ENCODE data around the gene MYBBP1A. TPM values are rescaled to one million over a fixed set of nuclear protein-coding genes. Genes with fewer than 3 reads are reported as not detected.
"Not testable (repeated sequence)": the region's sequence is repeated elsewhere in the genome, so short reads cannot be mapped to it uniquely, and the experiment has no call there.

MYBBP1A gene
- total RNA-seq, 2 experiments from 2014 or later: 72.4 to 94.3 TPM

GRCh38 chr17:4594931-4595684, 39.9 kb upstream of the MYBBP1A start:
- CTCF ChIA-PET: interaction anchor here (1.1 to 1.5 kb wide), 3 partner anchors 29 to 30 kb away, joined by 3 to 5 read pairs (median 3); no protein-coding TSS in a partner anchor
- H3K27ac Mint-ChIP-seq: peak overlapping the region; percentile 32
- H3K9me3 Mint-ChIP-seq (ENCODE audit: low read depth): no peaks in the 10 kb centered on the region
- H3K36me3 Mint-ChIP-seq: no peaks in the 10 kb centered on the region
- DNase-seq (peak; percentile 59), ATAC-seq (peak; percentile 80)
- no peak overlapping the region for H3K4me3 Mint-ChIP-seq
- H3K4me1 Mint-ChIP-seq: peaks cover 4% of the 10 kb centered on the region
- peaks cover 14% of the 10 kb centered on the region for H3K27me3 Mint-ChIP-seq

DNA sequence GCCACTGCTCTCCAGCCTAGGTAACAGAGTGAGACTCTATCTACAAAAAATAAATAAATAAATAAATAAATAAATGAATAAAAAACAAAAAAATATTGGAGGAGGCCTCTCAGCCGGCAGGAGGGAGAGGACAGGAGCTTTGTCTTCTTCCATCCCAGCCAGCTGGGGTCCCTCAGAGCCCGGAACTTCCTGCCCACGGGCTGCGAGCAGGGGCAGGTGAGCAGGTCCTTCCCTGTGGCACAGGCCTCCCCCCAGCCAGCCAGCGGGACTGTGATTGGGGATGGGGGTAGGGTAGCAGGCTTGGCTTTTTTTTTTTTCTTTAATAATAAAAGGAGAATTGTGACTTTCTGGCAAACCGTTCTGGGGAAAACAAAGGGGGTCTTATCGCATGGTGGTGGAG, 39.2 kb upstream of the MYBBP1A start:
- Mint-ChIP-seq H3K27me3 (peaks cover 14% of the 10 kb centered on the region), H3K9me3 (ENCODE audit: low read depth) (no peaks in the 10 kb centered on the region), H3K4me3 (no peak overlapping the region), H3K27ac (no peak overlapping the region), H3K36me3 (no peaks in the 10 kb centered on the region), H3K4me1 (peaks cover 4% of the 10 kb centered on the region)
- ATAC-seq (no peak), DNase-seq (no peak)
- CTCF ChIA-PET: interaction anchor here (1.1 to 1.5 kb wide), 3 partner anchors 28 to 31 kb away, joined by 3 to 5 read pairs (median 3); no protein-coding TSS in a partner anchor

DNA sequence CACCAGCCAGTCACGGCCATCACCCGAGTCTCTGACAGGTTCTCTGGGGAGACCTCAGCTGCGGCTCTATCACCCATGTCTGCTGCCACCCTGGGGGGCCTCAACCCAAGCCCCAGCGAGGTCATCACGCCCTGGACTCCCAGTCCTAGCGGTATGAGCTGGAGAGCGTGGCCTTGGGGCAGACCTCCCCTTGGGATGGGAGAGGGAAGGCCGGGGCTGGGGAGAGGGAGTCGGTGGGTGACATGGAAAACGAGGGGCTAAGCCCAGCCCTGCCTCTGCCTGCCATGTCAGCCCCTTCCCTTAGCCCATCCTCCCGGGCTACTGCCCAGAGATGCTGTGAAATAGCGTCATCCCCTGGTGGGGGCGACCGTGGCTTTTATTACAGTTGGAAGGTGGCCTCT, 37.8 kb upstream of the MYBBP1A start:
- no peak for DNase-seq

GRCh38 chr17:4592240-4593005, 37.2 kb upstream of the MYBBP1A start:
- peaks cover 4% of the 10 kb centered on the region for H3K4me1 Mint-ChIP-seq
- H3K9me3 Mint-ChIP-seq (ENCODE audit: low read depth): no peaks in the 10 kb centered on the region
- no peaks in the 10 kb centered on the region for H3K36me3 Mint-ChIP-seq
- H3K27me3 Mint-ChIP-seq: peaks cover 13% of the 10 kb centered on the region
- no peak overlapping the region for H3K4me3 Mint-ChIP-seq
- ATAC-seq: no peak
- CTCF ChIA-PET: no interaction called here
- DNase-seq: no peak
- no peak overlapping the region for H3K27ac Mint-ChIP-seq

More for the DNA sequence above, 37.8 kb upstream of the MYBBP1A start:
- CTCF ChIA-PET: no interaction called here
- Mint-ChIP-seq H3K36me3 (no peaks in the 10 kb centered on the region), H3K4me3 (no peak overlapping the region), H3K27me3 (peaks cover 11% of the 10 kb centered on the region), H3K27ac (no peak overlapping the region), H3K9me3 (ENCODE audit: low read depth) (no peaks in the 10 kb centered on the region), H3K4me1 (peaks cover 4% of the 10 kb centered on the region)
- ATAC-seq: no peak

GRCh38 chr17:4591529-4591928, 36.3 kb upstream of the MYBBP1A start:
- no peak for ATAC-seq
- Mint-ChIP-seq H3K36me3 (no peaks in the 10 kb centered on the region), H3K9me3 (ENCODE audit: low read depth) (no peaks in the 10 kb centered on the region), H3K4me3 (no peak overlapping the region), H3K27ac (no peak overlapping the region), H3K4me1 (peaks cover 4% of the 10 kb centered on the region), H3K27me3 (peaks cover 21% of the 10 kb centered on the region)
- no peak for DNase-seq
- CTCF ChIA-PET: interaction anchor here (1.7 kb wide), 1 partner anchor 24 kb away, joined by 5 read pairs; no protein-coding TSS in a partner anchor

GRCh38 chr17:4590981-4591453, 35.8 kb upstream of the MYBBP1A start:
- no peak for ATAC-seq
- CTCF ChIA-PET: interaction anchor here (1.7 kb wide), 1 partner anchor 23 kb away, joined by 5 read pairs; no protein-coding TSS in a partner anchor
- peaks cover 26% of the 10 kb centered on the region for H3K27me3 Mint-ChIP-seq

DNA sequence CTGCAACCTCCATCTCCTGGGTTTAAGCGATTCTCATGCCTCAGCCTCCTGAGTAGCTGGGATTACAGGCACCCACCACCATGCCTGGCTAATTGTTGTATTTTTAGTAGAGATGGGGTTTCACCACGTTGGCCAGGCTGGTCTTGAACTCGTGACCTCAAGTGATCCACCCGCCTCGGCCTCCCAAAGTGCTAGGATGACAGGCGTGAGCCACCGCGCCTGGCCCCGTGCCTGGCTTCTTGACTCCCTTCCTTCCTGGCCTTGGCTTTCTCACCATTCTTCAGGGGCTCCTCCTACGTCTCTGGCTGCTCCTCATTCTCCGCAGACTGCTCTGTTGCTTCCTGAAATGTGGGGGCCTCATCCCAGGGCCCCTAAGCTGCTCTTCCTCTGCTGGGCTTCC, 34.9 kb upstream of the MYBBP1A start:
- not testable (repeated sequence) for H3K4me3 Mint-ChIP-seq; H3K27ac Mint-ChIP-seq; H3K9me3 Mint-ChIP-seq (ENCODE audit: low read depth); ATAC-seq; DNase-seq; H3K4me1 Mint-ChIP-seq; H3K36me3 Mint-ChIP-seq
- CTCF ChIA-PET: interaction anchor here (1.7 kb wide), 1 partner anchor 22 kb away, joined by 5 read pairs; no protein-coding TSS in a partner anchor
- peaks cover 33% of the 10 kb centered on the region for H3K27me3 Mint-ChIP-seq

More at GRCh38 chr17:4590981-4591453, 35.8 kb upstream of the MYBBP1A start:
- Mint-ChIP-seq H3K4me1 (peaks cover 4% of the 10 kb centered on the region), H3K4me3 (no peak overlapping the region), H3K27ac (no peak overlapping the region), H3K36me3 (no peaks in the 10 kb centered on the region), H3K9me3 (ENCODE audit: low read depth) (no peaks in the 10 kb centered on the region)
- no peak for DNase-seq

DNA sequence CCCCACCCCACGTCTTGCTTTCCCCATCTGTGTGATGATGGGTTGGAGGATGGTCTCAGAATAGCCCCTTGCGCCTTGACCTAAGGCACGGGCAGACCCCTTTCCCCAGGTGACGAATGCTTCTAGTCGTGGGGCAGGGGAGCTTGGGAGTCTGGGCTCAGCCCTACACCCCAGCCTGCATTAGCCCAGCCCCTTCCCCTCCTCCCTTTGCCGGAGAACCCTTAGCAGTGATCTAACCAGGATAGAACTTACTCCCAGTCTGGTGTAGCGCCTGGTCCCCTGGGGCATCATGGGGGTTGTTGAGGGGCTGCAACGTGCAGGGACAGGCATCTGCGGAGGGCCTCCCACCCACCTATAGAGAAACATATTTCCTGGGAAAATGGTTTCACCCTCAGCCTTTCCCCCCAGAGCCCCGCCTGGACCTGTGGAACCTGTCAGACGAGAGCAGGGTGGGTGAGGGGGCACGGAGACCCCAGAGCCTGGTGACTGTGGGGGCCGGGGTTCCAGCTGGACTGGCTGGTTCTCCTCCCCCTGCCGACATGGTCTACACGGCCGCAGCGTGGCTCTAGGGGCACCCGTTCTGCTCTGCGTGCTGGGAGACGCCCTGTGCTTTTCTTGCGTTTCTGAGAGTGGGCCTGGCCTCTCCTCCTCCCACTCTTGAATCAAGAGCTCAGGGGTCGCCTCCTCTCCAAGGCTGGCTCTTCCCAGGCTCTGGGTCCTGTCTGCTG, 33.9 kb upstream of the MYBBP1A start:
- Mint-ChIP-seq H3K4me3 (no peak overlapping the region), H3K27ac (no peak overlapping the region), H3K27me3 (peaks cover 31% of the 10 kb centered on the region), H3K9me3 (ENCODE audit: low read depth) (no peaks in the 10 kb centered on the region), H3K36me3 (no peaks in the 10 kb centered on the region), H3K4me1 (no peaks in the 10 kb centered on the region)
- CTCF ChIA-PET: interaction anchor here (1.1 kb wide), 1 partner anchor 22 kb away, joined by 3 read pairs; no protein-coding TSS in a partner anchor
- DNase-seq: no peak
- no peak for ATAC-seq

DNA sequence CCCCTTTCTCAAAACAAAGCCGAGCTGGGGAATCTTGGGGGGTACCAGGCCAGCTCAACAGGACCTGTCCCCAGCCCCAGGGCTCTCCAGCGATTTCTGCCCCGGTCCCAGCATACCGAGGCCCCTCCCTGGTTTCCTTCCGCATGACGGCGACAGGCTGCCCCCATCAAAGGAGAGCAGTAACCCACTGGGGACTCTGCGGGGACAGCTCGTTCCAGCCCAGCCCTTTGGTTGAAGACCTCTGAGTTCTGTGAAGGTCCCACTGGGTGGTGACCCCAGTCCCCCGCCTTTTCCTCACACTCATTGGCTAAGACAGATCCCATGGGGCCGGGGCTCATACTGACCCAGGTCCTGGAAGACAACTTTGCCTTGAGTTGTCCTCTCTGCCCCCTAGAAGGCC, 33.2 kb upstream of the MYBBP1A start:
- Mint-ChIP-seq H3K4me3 (no peak overlapping the region), H3K9me3 (ENCODE audit: low read depth) (no peaks in the 10 kb centered on the region), H3K27me3 (peaks cover 37% of the 10 kb centered on the region), H3K4me1 (peaks cover 3% of the 10 kb centered on the region), H3K27ac (no peak overlapping the region), H3K36me3 (no peaks in the 10 kb centered on the region)
- no peak for ATAC-seq
- CTCF ChIA-PET: interaction anchor here (1.1 kb wide), 1 partner anchor 21 kb away, joined by 3 read pairs; no protein-coding TSS in a partner anchor
- no peak for DNase-seq

DNA sequence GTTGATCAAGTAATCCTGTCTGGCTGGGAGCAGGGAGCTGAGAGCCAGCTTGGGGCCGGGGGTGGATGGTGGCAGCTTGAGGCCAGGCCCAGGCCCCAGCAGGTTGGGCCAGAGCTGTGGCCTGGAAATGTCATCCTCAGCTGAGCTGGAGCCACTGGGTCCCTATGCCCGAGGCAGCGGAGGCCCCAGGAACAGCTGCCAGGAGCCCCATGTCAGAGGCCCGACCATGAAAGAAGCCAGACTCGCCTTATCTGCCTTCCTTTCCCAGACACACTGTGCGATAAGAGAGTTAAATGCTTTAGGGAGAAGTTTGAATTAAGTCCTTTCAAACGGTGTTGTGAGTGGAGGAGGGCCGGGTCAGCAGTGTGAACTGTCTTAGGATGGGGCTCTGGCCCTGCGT, 32.6 kb upstream of the MYBBP1A start:
- CTCF ChIA-PET: interaction anchor here (1.3 kb wide), 1 partner anchor 23 kb away, joined by 4 read pairs; no protein-coding TSS in a partner anchor
- no peak for ATAC-seq
- no peaks in the 10 kb centered on the region for H3K9me3 Mint-ChIP-seq (ENCODE audit: low read depth)

DNA sequence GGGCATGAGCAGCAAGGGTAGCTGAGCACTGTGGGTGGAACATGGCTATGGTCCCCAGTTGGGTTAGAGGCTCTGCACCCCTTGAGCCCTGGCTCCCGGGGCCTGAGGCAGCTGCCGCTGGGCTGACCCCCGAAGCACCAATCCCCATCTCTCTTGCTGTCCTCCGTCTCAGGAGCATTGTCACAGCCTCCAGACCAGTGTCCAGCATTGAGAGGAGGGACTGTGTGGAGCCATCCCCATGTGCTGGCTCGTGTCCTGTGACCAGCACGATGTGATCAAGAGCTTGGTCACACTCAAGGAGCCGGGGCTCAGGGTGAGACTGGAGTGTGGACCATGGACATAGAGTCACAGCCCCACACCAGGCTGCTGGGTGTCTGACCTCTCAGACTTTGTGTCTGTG, 32.0 kb upstream of the MYBBP1A start:
- CTCF ChIA-PET: interaction anchor here (0.7 to 1.5 kb wide), 3 partner anchors 13 to 22 kb away, joined by 3 to 6 read pairs (median 4); no protein-coding TSS in a partner anchor
- Mint-ChIP-seq H3K27ac (no peak overlapping the region), H3K4me3 (no peak overlapping the region), H3K9me3 (ENCODE audit: low read depth) (no peaks in the 10 kb centered on the region), H3K36me3 (no peaks in the 10 kb centered on the region), H3K4me1 (peaks cover 3% of the 10 kb centered on the region), H3K27me3 (peaks cover 49% of the 10 kb centered on the region)
- DNase-seq (no peak), ATAC-seq (no peak)

More for the DNA sequence above, 32.6 kb upstream of the MYBBP1A start:
- DNase-seq: no peak
- peaks cover 43% of the 10 kb centered on the region for H3K27me3 Mint-ChIP-seq
- H3K4me3 Mint-ChIP-seq: no peak overlapping the region
- H3K27ac Mint-ChIP-seq: no peak overlapping the region
- peaks cover 3% of the 10 kb centered on the region for H3K4me1 Mint-ChIP-seq
- no peaks in the 10 kb centered on the region for H3K36me3 Mint-ChIP-seq

DNA sequence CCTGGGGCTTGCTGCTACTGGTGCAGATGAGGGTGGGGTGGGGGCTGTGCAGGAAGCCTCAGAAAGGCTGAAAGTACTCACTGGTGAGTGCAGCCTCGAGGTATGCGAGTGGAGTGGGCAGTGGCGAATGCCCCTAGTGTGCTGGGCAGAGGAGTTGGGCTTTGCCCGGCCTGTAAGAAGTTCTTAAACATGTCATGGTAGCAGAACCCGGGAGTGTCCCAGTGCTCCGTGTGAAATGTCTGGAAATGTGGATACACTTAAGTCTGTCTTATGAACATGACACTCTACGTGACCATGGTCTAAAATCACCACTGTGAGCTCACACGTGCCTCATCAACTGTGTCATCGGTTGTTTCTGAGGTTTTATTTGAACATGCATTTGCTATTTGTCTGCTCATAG, 30.9 kb upstream of the MYBBP1A start:
- no peak for ATAC-seq
- no peaks in the 10 kb centered on the region for H3K36me3 Mint-ChIP-seq
- no peak overlapping the region for H3K4me3 Mint-ChIP-seq
- CTCF ChIA-PET: interaction anchor here (1.5 kb wide), 1 partner anchor 19 kb away, joined by 6 read pairs; no protein-coding TSS in a partner anchor
- H3K4me1 Mint-ChIP-seq: peaks cover 3% of the 10 kb centered on the region
- H3K27ac Mint-ChIP-seq: no peak overlapping the region
- peaks cover 60% of the 10 kb centered on the region for H3K27me3 Mint-ChIP-seq
- no peaks in the 10 kb centered on the region for H3K9me3 Mint-ChIP-seq (ENCODE audit: low read depth)
- DNase-seq: no peak

- DNase-seq (no peak), ATAC-seq (no peak)
- H3K4me3 Mint-ChIP-seq: no peak overlapping the region
- no peak overlapping the region for H3K27ac Mint-ChIP-seq
- no peaks in the 10 kb centered on the region for H3K36me3 Mint-ChIP-seq
- peaks cover 3% of the 10 kb centered on the region for H3K4me1 Mint-ChIP-seq
- H3K27me3 Mint-ChIP-seq: peaks cover 60% of the 10 kb centered on the region
- H3K9me3 Mint-ChIP-seq (ENCODE audit: low read depth): no peaks in the 10 kb centered on the region
- CTCF ChIA-PET: no interaction called here
These were observed 30.4 kb upstream of the MYBBP1A start for GRCh38 chr17:4585638-4585994.

All from activated CD8-positive, alpha-beta memory T cell treated with anti-CD3 and anti-CD28 coated beads, Interleukin-2, amount 10 ng/mL, durations not matched to agents 7 days and 5 days (primary cell).